MM.1S (cell line): ENCODE measurements around the gene NCLN.

Experiments used
- DNase-seq: peaks from one replicate; pipeline ENCODE4 v3.0.0-alpha.2; 2015
- H2AFZ ChIP-seq: fragments of 300-600 bp; sonication (generic); 2 replicates; pipeline ENCODE4 v1.6.0; 2016; ENCODE audit warnings: antibody characterized with exemption, low read length
- H3F3A ChIP-seq: fragments of 300-600 bp; sonication (generic); 2 replicates; pipeline ENCODE4 v1.6.1; 2016; ENCODE audit warnings: mild to moderate bottlenecking, antibody characterized with exemption, low read length, moderate library complexity, mixed read lengths; ENCODE audit not compliant: insufficient read depth
- H3K27ac ChIP-seq: fragments of 300-600 bp; sonication (generic); 2 replicates; pipeline ENCODE4 v1.5.1; 2016; ENCODE audit warnings: mild to moderate bottlenecking, low read length
- H3K27me3 ChIP-seq: fragments of 300-600 bp; sonication (generic); replicated peaks from 2 replicates; pipeline ENCODE4 v1.6.0; 2016; ENCODE audit warnings: low read length; ENCODE audit not compliant: insufficient read depth
- H3K36me3 ChIP-seq: fragments of 300-600 bp; sonication (generic); replicated peaks from 2 replicates; pipeline ENCODE4 v1.6.1; 2016; ENCODE audit warnings: mild to moderate bottlenecking, low read length, mixed read lengths; ENCODE audit not compliant: insufficient read depth
- H3K4me1 ChIP-seq: fragments of 300-600 bp; sonication (generic); 2 replicates; pipeline ENCODE4 v1.6.1; 2016; ENCODE audit warnings: low read length, mixed read lengths
- H3K4me2 ChIP-seq: fragments of 300-600 bp; sonication (generic); 2 replicates; pipeline ENCODE4 v1.6.0; 2016; ENCODE audit warnings: low read depth, low read length
- H3K4me3 ChIP-seq: fragments of 300-600 bp; sonication (generic); 2 replicates; pipeline ENCODE4 v1.5.1; 2016; ENCODE audit warnings: low read length, mixed read lengths
- H3K79me2 ChIP-seq: fragments of 300-600 bp; sonication (generic); 2 replicates; pipeline ENCODE4 v1.6.1; 2016; ENCODE audit warnings: mixed run types, low read length, mixed read lengths
- H3K9ac ChIP-seq: fragments of 300-600 bp; sonication (generic); 2 replicates; pipeline ENCODE4 v1.6.1; 2016; ENCODE audit warnings: low read length, mixed read lengths
- H3K9me2 ChIP-seq: fragments of 300-600 bp; sonication (generic); replicated peaks from 2 replicates; pipeline ENCODE4 v1.6.1; 2016; ENCODE audit warnings: mild to moderate bottlenecking, low read length, mixed read lengths; ENCODE audit not compliant: insufficient read depth
- H3K9me3 ChIP-seq: fragments of 300-600 bp; sonication (generic); replicated peaks from 2 replicates; pipeline ENCODE4 v1.6.1; 2016; ENCODE audit warnings: mild to moderate bottlenecking, low read length, mixed read lengths; ENCODE audit not compliant: insufficient read depth
- H4K20me1 ChIP-seq: fragments of 300-600 bp; sonication (generic); 2 replicates; pipeline ENCODE4 v1.6.1; 2016; ENCODE audit warnings: mild to moderate bottlenecking, low read length, moderate library complexity, mixed read lengths; ENCODE audit not compliant: insufficient read depth
- EZH2 ChIP-seq: fragments of 300-600 bp; sonication (generic); optimal IDR thresholded peaks from 2 replicates; pipeline ENCODE3; 2017; ENCODE audit warnings: low read depth, mild to moderate bottlenecking, antibody characterized with exemption, low read length, mixed read lengths
- EZH2phosphoT487 ChIP-seq: fragments of 300-600 bp; sonication (generic); IDR thresholded peaks from 2 replicates; pipeline ENCODE4 v1.6.1; 2018; ENCODE audit warnings: antibody characterized with exemption, low read length
- TF ChIP-seq, protein P1 (sequence below): fragments of 300-600 bp; sonication (generic); IDR thresholded peaks from 2 replicates; pipeline ENCODE4 v1.5.1; 2016; ENCODE audit warnings: antibody characterized with exemption, low read length, mixed read lengths

NCLN gene

DNA sequence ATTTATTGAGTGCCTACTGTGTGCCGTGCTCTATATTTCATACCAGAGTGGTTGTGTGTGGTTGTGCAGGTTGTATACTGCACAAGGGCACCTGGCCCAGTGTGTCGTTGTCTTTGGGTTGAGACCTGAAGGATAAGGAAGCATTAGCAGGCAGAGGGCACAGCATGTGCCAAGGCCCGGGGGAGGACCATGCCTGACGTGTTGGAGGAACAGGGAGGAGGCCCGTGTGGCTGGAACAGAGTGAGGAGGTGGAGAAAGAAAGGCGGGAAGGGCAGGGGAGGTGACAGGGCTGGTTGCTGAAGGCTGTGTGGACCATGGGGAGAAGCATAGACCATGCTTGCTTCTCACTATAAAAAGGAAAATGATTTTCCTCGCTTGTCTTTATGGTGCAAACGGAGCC lies 65.5 kb downstream of the NCLN start:
- no peaks in the 10 kb centered on the region for H3K9me3 ChIP-seq
- no peaks in the 10 kb centered on the region for H3F3A ChIP-seq
- H2AFZ ChIP-seq: no peak overlapping the region
- no peaks in the 10 kb centered on the region for H3K9me2 ChIP-seq
- no peak for TF ChIP-seq EZH2phosphoT487
- TF ChIP-seq, protein P1, sequence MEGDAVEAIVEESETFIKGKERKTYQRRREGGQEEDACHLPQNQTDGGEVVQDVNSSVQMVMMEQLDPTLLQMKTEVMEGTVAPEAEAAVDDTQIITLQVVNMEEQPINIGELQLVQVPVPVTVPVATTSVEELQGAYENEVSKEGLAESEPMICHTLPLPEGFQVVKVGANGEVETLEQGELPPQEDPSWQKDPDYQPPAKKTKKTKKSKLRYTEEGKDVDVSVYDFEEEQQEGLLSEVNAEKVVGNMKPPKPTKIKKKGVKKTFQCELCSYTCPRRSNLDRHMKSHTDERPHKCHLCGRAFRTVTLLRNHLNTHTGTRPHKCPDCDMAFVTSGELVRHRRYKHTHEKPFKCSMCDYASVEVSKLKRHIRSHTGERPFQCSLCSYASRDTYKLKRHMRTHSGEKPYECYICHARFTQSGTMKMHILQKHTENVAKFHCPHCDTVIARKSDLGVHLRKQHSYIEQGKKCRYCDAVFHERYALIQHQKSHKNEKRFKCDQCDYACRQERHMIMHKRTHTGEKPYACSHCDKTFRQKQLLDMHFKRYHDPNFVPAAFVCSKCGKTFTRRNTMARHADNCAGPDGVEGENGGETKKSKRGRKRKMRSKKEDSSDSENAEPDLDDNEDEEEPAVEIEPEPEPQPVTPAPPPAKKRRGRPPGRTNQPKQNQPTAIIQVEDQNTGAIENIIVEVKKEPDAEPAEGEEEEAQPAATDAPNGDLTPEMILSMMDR: no peak
- TF ChIP-seq EZH2: no peak
- no peak for DNase-seq
- H4K20me1 ChIP-seq: no peaks in the 10 kb centered on the region
- H3K36me3 ChIP-seq: no peaks in the 10 kb centered on the region
- peaks cover 71% of the 10 kb centered on the region for H3K27me3 ChIP-seq
- H3K4me2 ChIP-seq: no peak overlapping the region
- H3K79me2 ChIP-seq: no peaks in the 10 kb centered on the region
- no peak overlapping the region for H3K9ac ChIP-seq
- H3K4me1 ChIP-seq: no peaks in the 10 kb centered on the region
- no peak overlapping the region for H3K4me3 ChIP-seq
- H3K27ac ChIP-seq: no peak overlapping the region

DNA sequence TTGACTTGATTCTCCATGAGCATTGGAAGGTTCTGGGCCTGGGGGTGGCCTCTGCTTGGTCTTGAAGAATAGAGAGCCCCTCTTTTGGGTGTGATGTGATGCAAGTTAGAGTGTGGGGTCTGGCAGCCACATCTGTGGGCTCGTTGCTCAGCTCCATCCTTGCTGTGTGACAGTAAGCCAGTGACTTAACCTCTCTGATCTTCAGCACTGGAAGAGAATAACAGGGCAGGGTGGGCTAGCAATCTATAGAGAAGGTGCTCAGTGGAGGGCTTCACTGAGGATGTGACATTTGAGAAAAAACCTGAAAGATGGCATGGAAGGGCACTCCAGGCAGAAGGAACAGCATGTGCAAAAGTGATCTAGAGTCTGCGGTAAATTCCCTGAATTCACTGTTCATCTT lies 66.9 kb downstream of the NCLN start:
- H3K9ac ChIP-seq: no peak overlapping the region
- H3K27ac ChIP-seq: no peak overlapping the region
- peaks cover 67% of the 10 kb centered on the region for H3K27me3 ChIP-seq
- H3K9me2 ChIP-seq: no peaks in the 10 kb centered on the region
- H3K9me3 ChIP-seq: no peaks in the 10 kb centered on the region
- TF ChIP-seq EZH2phosphoT487: no peak
- TF ChIP-seq EZH2: no peak
- TF ChIP-seq, protein P1: no peak
- H3K4me3 ChIP-seq: no peak overlapping the region
- H2AFZ ChIP-seq: no peak overlapping the region
- no peak for DNase-seq
- no peaks in the 10 kb centered on the region for H3K4me1 ChIP-seq
- no peaks in the 10 kb centered on the region for H3K36me3 ChIP-seq
- no peaks in the 10 kb centered on the region for H3K79me2 ChIP-seq
- H3F3A ChIP-seq: no peaks in the 10 kb centered on the region
- no peaks in the 10 kb centered on the region for H4K20me1 ChIP-seq
- H3K4me2 ChIP-seq: no peak overlapping the region

DNA sequence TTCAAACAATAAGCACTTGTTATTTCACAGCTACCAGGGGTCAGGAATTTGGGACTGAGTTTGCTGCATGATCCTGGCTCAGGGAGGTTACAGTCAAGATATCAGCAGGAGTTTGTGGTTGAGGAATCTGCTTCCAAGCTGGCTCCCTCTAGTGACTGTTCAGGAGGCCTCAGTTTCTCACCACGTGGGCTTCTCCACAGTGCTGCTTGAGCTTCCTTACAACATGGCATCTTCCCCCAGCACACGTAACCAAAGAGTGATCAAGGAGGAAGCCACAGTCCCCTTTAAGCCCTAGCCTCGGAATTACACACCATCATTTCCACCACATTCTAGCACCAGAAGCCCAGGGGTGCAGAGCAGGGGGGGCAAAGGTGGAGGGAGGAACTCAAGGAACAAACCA lies 67.5 kb downstream of the NCLN start:
- Histone ChIP-seq H4K20me1 (no peaks in the 10 kb centered on the region), H3K9ac (no peak overlapping the region), H3K27ac (no peak overlapping the region), H3K4me1 (no peaks in the 10 kb centered on the region), H3K4me2 (no peak overlapping the region), H3K9me3 (no peaks in the 10 kb centered on the region), H3K27me3 (peaks cover 67% of the 10 kb centered on the region), H3K4me3 (no peak overlapping the region), H2AFZ (no peak overlapping the region), H3K79me2 (no peaks in the 10 kb centered on the region), H3K36me3 (no peaks in the 10 kb centered on the region), H3F3A (no peaks in the 10 kb centered on the region), H3K9me2 (no peaks in the 10 kb centered on the region)
- no peak for TF ChIP-seq EZH2
- TF ChIP-seq, protein P1: no peak
- no peak for TF ChIP-seq EZH2phosphoT487
- no peak for DNase-seq
